Kidney epithelial cell (primary cell): ENCODE data around the gene CLN3. TPM values are rescaled to one million over a fixed set of nuclear protein-coding genes. Genes with fewer than 3 reads are reported as not detected.

Source experiments
- DNase-seq: peaks from one replicate; pipeline ENCODE4 v3.0.0-alpha.2; 2010; ENCODE audit warnings: low read depth
- H3K27me3 ChIP-seq: 2 replicates; pipeline ENCODE4 v1.6.0; 2011; ENCODE audit warnings: low read length; ENCODE audit not compliant: control insufficient read depth, insufficient read depth
- H3K36me3 ChIP-seq: 2 replicates; pipeline ENCODE4 v1.5.1; 2011; ENCODE audit warnings: low read length; ENCODE audit not compliant: control insufficient read depth, insufficient read depth
- H3K4me3 ChIP-seq: 2 replicates; pipeline ENCODE4 v1.5.1; 2011; ENCODE audit warnings: low read depth, mild to moderate bottlenecking, control low read depth, low read length
- total RNA-seq: library from RNA; depleted of rRNA; stranded (reverse); fragments of >200 nt; gene quantifications from 2 replicates; pipeline ENCODE4 v1.2.3, GENCODE V29; 2015
- TF ChIP-seq, protein P1 (sequence below): IDR thresholded peaks from 2 replicates; pipeline ENCODE4 v1.5.1; 2011; ENCODE audit warnings: mild to moderate bottlenecking, moderate library complexity, low read length, control low read depth, inconsistent platforms; ENCODE audit not compliant: insufficient read depth, poor library complexity, severe bottlenecking

The CLN3 gene
- total RNA-seq, 1 donor from 2014 or later, result 30.3 TPM

DNA sequence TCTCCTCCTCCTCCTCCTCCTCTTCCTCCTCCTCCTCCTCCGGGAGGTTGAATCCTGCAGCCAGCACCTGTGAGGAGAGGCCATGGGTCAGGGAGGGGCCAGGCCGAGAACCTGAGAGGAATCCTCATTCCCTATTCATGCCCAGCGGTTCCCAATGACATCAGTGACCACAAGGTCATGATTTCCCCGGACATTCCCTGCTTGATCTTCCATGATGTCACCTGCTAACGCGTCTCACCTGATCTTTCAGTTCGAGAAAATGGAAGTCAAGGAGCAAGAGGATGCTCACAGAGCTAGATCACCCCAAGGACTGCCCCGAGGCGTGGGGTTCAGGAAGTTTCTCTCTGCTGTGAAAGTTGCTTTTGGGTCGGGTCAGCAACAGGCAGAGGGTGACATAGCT is 8.0 kb upstream of the CLN3 start:
- TF ChIP-seq, protein P1, sequence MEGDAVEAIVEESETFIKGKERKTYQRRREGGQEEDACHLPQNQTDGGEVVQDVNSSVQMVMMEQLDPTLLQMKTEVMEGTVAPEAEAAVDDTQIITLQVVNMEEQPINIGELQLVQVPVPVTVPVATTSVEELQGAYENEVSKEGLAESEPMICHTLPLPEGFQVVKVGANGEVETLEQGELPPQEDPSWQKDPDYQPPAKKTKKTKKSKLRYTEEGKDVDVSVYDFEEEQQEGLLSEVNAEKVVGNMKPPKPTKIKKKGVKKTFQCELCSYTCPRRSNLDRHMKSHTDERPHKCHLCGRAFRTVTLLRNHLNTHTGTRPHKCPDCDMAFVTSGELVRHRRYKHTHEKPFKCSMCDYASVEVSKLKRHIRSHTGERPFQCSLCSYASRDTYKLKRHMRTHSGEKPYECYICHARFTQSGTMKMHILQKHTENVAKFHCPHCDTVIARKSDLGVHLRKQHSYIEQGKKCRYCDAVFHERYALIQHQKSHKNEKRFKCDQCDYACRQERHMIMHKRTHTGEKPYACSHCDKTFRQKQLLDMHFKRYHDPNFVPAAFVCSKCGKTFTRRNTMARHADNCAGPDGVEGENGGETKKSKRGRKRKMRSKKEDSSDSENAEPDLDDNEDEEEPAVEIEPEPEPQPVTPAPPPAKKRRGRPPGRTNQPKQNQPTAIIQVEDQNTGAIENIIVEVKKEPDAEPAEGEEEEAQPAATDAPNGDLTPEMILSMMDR, result no peak
- Histone ChIP-seq H3K4me3 (no peak overlapping the region), H3K36me3 (no peaks in the 10 kb centered on the region), H3K27me3 (peaks cover 6% of the 10 kb centered on the region)
- DNase-seq, result no peak

DNA sequence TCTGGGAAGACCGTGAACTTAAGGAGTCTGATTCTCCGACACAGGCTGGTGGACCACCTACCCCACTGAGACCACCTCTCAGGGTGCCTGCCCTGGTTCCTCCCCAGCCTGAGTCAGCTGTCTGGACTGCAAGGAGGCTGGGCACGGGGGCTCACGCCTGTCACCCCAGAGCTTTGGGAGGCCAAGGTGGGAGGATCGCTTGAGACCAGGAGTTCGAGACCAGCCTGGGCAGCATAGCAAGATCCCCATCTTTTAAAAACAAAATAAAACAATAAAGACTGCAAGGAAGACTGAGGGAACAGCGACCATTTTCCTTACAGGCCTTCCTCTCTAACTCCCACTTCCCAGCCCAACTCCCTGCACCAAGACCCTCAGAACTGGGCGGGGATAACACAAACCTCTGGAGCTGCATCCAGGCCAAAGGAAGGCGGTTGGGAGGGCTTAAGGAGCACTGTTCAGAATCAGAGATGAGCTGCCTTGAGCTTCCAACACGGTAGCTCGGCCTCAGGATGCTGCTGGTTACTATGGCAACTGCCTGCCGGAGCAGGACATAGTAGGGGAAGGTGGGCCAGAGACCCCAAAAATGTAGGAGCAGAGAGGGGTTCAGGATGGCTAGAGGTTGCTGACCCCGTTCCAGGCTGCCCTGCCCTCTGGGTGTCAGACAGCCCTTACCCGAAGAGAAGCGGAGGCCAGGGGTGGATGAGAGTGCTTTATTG is 7.0 kb upstream of the CLN3 start:
- no peak for DNase-seq
- TF ChIP-seq, protein P1, result no peak
- no peak overlapping the region for H3K4me3 ChIP-seq

DNA sequence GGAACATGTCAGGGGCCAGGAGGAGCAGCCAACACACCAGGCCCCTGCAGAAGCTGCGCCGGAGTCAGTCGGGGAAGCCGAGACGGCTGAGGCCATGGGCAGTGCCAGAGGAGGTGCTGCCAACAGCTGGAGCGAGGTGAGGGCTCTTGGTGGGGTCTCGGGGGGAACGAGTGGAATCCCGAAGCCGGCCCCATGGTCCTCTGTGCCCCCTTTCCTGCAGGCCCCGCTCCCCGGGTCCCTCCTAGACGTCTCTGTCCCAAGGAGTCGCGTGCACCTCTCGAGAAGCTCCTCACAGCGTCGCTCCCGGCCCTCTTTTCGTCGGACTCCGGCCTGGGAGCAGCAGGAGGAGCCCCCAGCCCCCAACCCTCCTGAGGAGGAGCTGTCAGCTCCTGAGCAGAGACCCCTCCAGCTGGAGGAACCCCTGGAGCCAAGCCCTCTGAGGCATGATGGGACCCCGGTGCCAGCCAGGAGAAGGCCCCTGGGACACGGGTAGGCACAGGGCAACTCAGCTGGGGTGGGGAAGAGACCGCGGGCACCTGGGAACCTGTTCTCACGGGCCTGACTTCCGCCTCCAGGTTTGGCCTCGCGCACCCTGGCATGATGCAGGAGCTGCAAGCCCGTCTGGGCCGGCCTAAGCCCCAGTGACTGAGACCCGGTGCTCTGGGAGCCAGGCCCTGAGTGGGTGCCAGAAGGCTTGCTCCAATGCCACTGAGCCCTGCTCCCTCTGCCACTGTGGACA is 6.2 kb upstream of the CLN3 start:
- TF ChIP-seq, protein P1, result no peak
- no peaks in the 10 kb centered on the region for H3K36me3 ChIP-seq
- no peak overlapping the region for H3K4me3 ChIP-seq
- no peak for DNase-seq
- peaks cover 3% of the 10 kb centered on the region for H3K27me3 ChIP-seq

More for the DNA sequence above, 7.0 kb upstream of the CLN3 start:
- no peaks in the 10 kb centered on the region for H3K36me3 ChIP-seq
- H3K27me3 ChIP-seq, result peaks cover 5% of the 10 kb centered on the region

DNA sequence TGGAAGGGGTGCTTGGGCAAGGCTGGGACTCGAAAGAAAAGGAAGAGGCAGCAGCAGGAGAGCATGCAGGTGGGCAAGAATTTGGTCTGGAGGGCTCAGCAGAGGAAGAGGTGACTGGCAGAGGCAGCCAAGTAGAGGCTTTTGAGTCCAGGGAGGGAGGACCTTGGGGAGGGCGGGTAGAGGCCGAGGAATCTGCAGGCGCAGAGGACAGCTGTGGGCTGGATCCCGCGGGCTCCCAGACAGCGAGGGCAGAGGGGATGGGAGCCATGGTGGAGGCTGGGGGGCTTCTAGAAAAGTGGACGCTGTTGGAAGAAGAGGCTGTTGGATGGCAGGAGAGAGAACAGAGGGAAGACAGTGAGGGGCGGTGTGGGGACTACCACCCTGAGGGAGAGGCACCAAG is 5.5 kb upstream of the CLN3 start:
- no peak for DNase-seq
- no peak overlapping the region for H3K4me3 ChIP-seq
- TF ChIP-seq, protein P1, result no peak
- peaks cover 3% of the 10 kb centered on the region for H3K27me3 ChIP-seq
- H3K36me3 ChIP-seq, result no peaks in the 10 kb centered on the region

DNA sequence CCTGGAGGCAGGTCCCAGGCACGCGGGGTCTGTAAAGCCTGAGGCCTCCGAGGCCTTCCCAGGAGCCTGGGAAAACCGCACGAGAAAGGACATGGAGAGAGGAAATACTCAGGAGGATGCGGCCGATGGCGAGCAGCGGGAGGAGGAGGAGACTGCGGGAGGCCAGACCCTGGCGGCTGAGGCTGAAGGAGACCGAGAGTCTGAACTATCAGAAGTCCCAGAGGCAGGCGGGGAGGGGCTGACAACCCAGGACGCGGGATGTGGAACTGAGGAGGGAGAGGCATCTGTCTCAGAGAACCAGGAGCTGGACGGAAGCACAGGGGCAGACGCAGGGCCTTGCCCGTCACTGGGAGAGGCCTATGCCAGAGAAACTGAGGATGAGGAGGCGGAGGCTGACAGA is 5.0 kb upstream of the CLN3 start:
- DNase-seq, result no peak
- TF ChIP-seq, protein P1, result no peak
- no peaks in the 10 kb centered on the region for H3K36me3 ChIP-seq
- no peak overlapping the region for H3K4me3 ChIP-seq
- H3K27me3 ChIP-seq, result peaks cover 3% of the 10 kb centered on the region
